Measurements from ENCODE around the gene CS.

DNA sequence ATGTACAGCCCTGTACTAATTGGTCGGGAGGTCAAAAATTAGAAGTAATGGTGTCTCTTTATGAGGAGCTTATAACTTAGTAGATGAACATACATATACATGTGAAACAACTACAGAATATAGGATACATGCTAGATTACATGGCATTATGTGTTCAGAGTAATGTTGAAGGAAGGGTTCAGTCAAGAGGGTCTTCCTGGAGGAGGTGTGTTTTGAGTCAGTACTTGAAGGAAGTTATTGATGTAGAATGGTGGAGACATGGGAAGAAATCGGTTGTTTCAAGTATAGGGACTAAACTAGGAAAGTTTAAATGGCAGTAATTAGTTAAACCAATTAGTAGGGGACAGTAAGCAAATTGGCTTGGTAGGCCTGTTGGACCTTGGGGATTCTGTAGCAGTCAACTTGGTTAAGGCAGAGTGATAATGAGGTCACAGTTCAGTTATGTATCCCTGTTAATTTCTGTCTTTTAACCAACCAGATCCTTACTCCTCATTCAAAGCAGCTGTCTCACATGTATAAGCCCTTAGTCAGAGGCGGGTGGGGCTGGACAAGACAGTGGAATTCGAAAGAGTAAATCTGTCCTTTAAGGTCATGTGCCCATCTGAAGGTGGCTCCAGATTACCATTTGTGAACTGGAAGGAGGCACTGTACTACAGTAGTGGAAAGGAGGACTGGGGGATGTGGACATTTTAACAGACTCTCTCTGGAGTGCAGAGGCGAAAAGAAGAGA is 38.5 kb downstream of the CS start:
- TF ChIP-seq, protein P1, sequence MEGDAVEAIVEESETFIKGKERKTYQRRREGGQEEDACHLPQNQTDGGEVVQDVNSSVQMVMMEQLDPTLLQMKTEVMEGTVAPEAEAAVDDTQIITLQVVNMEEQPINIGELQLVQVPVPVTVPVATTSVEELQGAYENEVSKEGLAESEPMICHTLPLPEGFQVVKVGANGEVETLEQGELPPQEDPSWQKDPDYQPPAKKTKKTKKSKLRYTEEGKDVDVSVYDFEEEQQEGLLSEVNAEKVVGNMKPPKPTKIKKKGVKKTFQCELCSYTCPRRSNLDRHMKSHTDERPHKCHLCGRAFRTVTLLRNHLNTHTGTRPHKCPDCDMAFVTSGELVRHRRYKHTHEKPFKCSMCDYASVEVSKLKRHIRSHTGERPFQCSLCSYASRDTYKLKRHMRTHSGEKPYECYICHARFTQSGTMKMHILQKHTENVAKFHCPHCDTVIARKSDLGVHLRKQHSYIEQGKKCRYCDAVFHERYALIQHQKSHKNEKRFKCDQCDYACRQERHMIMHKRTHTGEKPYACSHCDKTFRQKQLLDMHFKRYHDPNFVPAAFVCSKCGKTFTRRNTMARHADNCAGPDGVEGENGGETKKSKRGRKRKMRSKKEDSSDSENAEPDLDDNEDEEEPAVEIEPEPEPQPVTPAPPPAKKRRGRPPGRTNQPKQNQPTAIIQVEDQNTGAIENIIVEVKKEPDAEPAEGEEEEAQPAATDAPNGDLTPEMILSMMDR (conservative IDR thresholded peaks at IDR 0.05 in 1 of 2, IDR thresholded peaks at IDR 0.05 in 1 of 2; ENCODE audit: extremely low read depth in 1 of 2, insufficient read depth in 1 of 2, low read depth in 1 of 2, low read length in 2 of 2): no peak
- TF ChIP-seq EZH2 (IDR thresholded peaks at IDR 0.05; ENCODE audit: borderline replicate concordance, low read length): no peak
